Bronchial epithelial cell (primary cell): ENCODE results near the gene SLC39A11. TPM values are rescaled to one million over a fixed set of nuclear protein-coding genes. Genes with fewer than 3 reads are reported as not detected.

ENCODE experiments used
- DNase-seq: peaks from one replicate; pipeline ENCODE4 v3.0.0-alpha.2; 2010; ENCODE audit warnings: low read depth
- FAIRE-seq: peaks from 2 replicates; lab custom pipeline; 2011; peaks lifted over from hg19 to GRCh38; lab: Jason Lieb, UNC
- H3K27me3 ChIP-seq: 2 replicates; pipeline ENCODE4 v1.5.1; 2011; ENCODE audit warnings: low read length; ENCODE audit not compliant: control insufficient read depth, insufficient read depth
- H3K36me3 ChIP-seq: 2 replicates; pipeline ENCODE4 v1.5.1; 2011; ENCODE audit warnings: low read length; ENCODE audit not compliant: control insufficient read depth, insufficient read depth
- H3K4me3 ChIP-seq: 2 replicates; pipeline ENCODE4 v1.5.1; 2011; ENCODE audit warnings: mild to moderate bottlenecking, low read depth, low read length, control low read depth
- CTCF ChIP-seq: IDR thresholded peaks from 2 replicates; pipeline ENCODE4 v1.5.1; 2011; ENCODE audit warnings: mild to moderate bottlenecking, moderate library complexity, low read length, control low read depth, inconsistent platforms; ENCODE audit not compliant: insufficient read depth, severe bottlenecking
- total RNA-seq: library from RNA; depleted of rRNA; stranded (reverse); fragments of >200 nt; gene quantifications from 2 replicates; pipeline ENCODE4 v1.2.1, GENCODE V29; 2014

The SLC39A11 gene
- total RNA-seq, 1 donor from 2014 or later, result 23.4 TPM

GRCh38 chr17:73013816-73014663, 78.4 kb downstream of the SLC39A11 start:
- no peak for DNase-seq
- peak; percentile 28 for FAIRE-seq
- Histone ChIP-seq H3K36me3 (no peaks in the 10 kb centered on the region), H3K27me3 (no peaks in the 10 kb centered on the region), H3K4me3 (no peak overlapping the region)
- no peak for TF ChIP-seq CTCF

- Histone ChIP-seq H3K27me3 (no peaks in the 10 kb centered on the region), H3K36me3 (no peaks in the 10 kb centered on the region), H3K4me3 (no peak overlapping the region)
- no peak for TF ChIP-seq CTCF
- DNase-seq, result no peak
- no peak for FAIRE-seq
Observed at GRCh38 chr17:73013301-73013700, 79.2 kb downstream of the SLC39A11 start.

GRCh38 chr17:73011016-73011486, 81.4 kb downstream of the SLC39A11 start:
- Histone ChIP-seq H3K36me3 (no peaks in the 10 kb centered on the region), H3K27me3 (no peaks in the 10 kb centered on the region), H3K4me3 (no peak overlapping the region)
- no peak for TF ChIP-seq CTCF
- no peak for FAIRE-seq
- DNase-seq, result no peak

- Histone ChIP-seq H3K36me3 (no peaks in the 10 kb centered on the region), H3K4me3 (no peak overlapping the region), H3K27me3 (no peaks in the 10 kb centered on the region)
- no peak for DNase-seq
- FAIRE-seq, result no peak
- TF ChIP-seq CTCF, result no peak
Observed at GRCh38 chr17:73010414-73010813, 82.1 kb downstream of the SLC39A11 start.

- FAIRE-seq (no peak), DNase-seq (peak; percentile 30)
- no peaks in the 10 kb centered on the region for H3K36me3 ChIP-seq
- no peaks in the 10 kb centered on the region for H3K27me3 ChIP-seq
- no peak for TF ChIP-seq CTCF
- H3K4me3 ChIP-seq, result no peak overlapping the region
Observed at GRCh38 chr17:73007407-73007806, 85.1 kb downstream of the SLC39A11 start.
